GM12878 (cell line): Measurements from ENCODE around the gene KLHL3. TPM values are rescaled to one million over a fixed set of nuclear protein-coding genes. Genes with fewer than 3 reads are reported as not detected.

Source experiments
- ATAC-seq: fragments of 200-7000 bp; cut with Tn5 transposase; 3 replicates; pipeline ENCODE4 v1.9.1; 2020; ENCODE audit warnings: mild to moderate bottlenecking, moderate library complexity
- BruUV-seq: library from RNA; stranded (reverse); fragments of 400-500 nt; replicated peaks from 2 replicates; lab custom pipeline; 2021; lab: Mats Ljungman, UMichigan
- CTCF ChIA-PET: fragments of 300-600 bp; sonication (Branson Sonifier 250); formaldehyde crosslinking; extraction: SDS; loops from one replicate; lab custom pipeline; 2021; ENCODE audit warnings: inconsistent platforms; lab: Yijun Ruan, JAX
- POLR2A ChIA-PET: fragments of 350-600 bp; formaldehyde crosslinking; extraction: SDS; loops from one replicate; lab custom pipeline; 2021; ENCODE audit warnings: inconsistent platforms; lab: Charles Lee
- RAD21 ChIA-PET: fragments of 300-600 bp; sonication (Branson Sonifier 250); formaldehyde crosslinking; loops from one replicate; lab custom pipeline; 2023; ENCODE audit warnings: antibody characterized with exemption; ENCODE audit not compliant: unreplicated experiment; lab: Charles Lee
- SMC1A ChIA-PET: fragments of 300-600 bp; sonication (Branson Sonifier 250); formaldehyde crosslinking; loops from one replicate; lab custom pipeline; 2023; ENCODE audit not compliant: unreplicated experiment, uncharacterized antibody; lab: Charles Lee
- DNase-seq: peaks from one replicate; pipeline ENCODE4 v3.0.0-alpha.2; 2011; ENCODE audit warnings: low read depth, low spot score
- FAIRE-seq: peaks from 3 replicates; lab custom pipeline; 2011; peaks lifted over from hg19 to GRCh38; lab: Jason Lieb, UNC
- H2AFZ ChIP-seq: 2 replicates; pipeline ENCODE4 v1.6.0; 2011; ENCODE audit warnings: low read depth, low read length, control low read depth; ENCODE audit not compliant: control insufficient read depth
- H3K27ac ChIP-seq: 2 replicates; pipeline ENCODE4 v1.5.1; 2011; ENCODE audit warnings: control low read depth; ENCODE audit not compliant: control insufficient read depth, insufficient read depth
- H3K27me3 ChIP-seq, 2 experiments: replicated peaks in 1 of 2; 2 replicates each; pipeline versions ENCODE4 v1.6.0 to v1.6.1; 2011; ENCODE audit warnings: low read length in 1 of 2; ENCODE audit not compliant: control insufficient read depth in 2 of 2, insufficient read depth in 2 of 2
- H3K36me3 ChIP-seq, 2 experiments: 2 replicates each; pipeline ENCODE4 v1.5.1; 2011; ENCODE audit warnings: low read length in 1 of 2; ENCODE audit not compliant: control insufficient read depth in 2 of 2, insufficient read depth in 2 of 2
- H3K4me1 ChIP-seq: 2 replicates; pipeline ENCODE4 v1.6.1; 2011; ENCODE audit warnings: mild to moderate bottlenecking, low read length, moderate library complexity, mixed read lengths; ENCODE audit not compliant: control insufficient read depth, insufficient read depth
- H3K4me2 ChIP-seq: 2 replicates; pipeline ENCODE4 v1.6.0; 2011; ENCODE audit warnings: control low read depth; ENCODE audit not compliant: control insufficient read depth, insufficient read depth
- H3K4me3 ChIP-seq: fragments of 200-600 bp; sonication (generic); 2 replicates; pipeline ENCODE4 v1.5.1; 2016
- H3K79me2 ChIP-seq: 2 replicates; pipeline ENCODE4 v1.6.0; 2011; ENCODE audit warnings: low read length; ENCODE audit not compliant: control insufficient read depth, insufficient read depth
- H3K9ac ChIP-seq: 2 replicates; pipeline ENCODE4 v1.8.0; 2011; ENCODE audit warnings: low read length, control low read depth, mixed read lengths; ENCODE audit not compliant: control insufficient read depth, insufficient read depth
- H3K9me3 ChIP-seq: replicated peaks from 3 replicates; pipeline ENCODE4 v1.5.1; 2011; ENCODE audit warnings: mild to moderate bottlenecking, low read length; ENCODE audit not compliant: control insufficient read depth, insufficient read depth
- H4K20me1 ChIP-seq: 2 replicates; pipeline ENCODE4 v1.6.0; 2011; ENCODE audit not compliant: control insufficient read depth, insufficient read depth
- ATF7 ChIP-seq: fragments of 450-650 bp; IDR thresholded peaks from 2 replicates; pipeline ENCODE4 v1.6.1; 2016; ENCODE audit warnings: low read depth, mild to moderate bottlenecking
- BRCA1 ChIP-seq: IDR thresholded peaks from 2 replicates; pipeline ENCODE4 v1.6.1; 2011; ENCODE audit warnings: low read depth, low read length, improper control_type of control experiment
- CHD1 ChIP-seq: IDR thresholded peaks from 2 replicates; pipeline ENCODE4 v1.6.1; 2012; ENCODE audit warnings: low read depth, low read length, improper control_type of control experiment
- CREB1 ChIP-seq: IDR thresholded peaks from 2 replicates; pipeline ENCODE4 v1.6.1; 2012; ENCODE audit warnings: low read depth, mild to moderate bottlenecking, inconsistent platforms
- CREM ChIP-seq: IDR thresholded peaks from 2 replicates; pipeline ENCODE4 v1.6.1; 2014; ENCODE audit warnings: antibody characterized with exemption, low read depth
- FOXK2 ChIP-seq: fragments of 450-650 bp; IDR thresholded peaks from 2 replicates; pipeline ENCODE4 v1.6.1; 2017; ENCODE audit warnings: mild to moderate bottlenecking, moderate library complexity
- HDAC2 ChIP-seq: fragments of 200-600 bp; sonication (generic); IDR thresholded peaks from 2 replicates; pipeline ENCODE4 v1.6.1; 2017
- JUND ChIP-seq: IDR thresholded peaks from 2 replicates; pipeline ENCODE4 v1.6.1; 2012; ENCODE audit warnings: low read depth, mild to moderate bottlenecking, low read length, improper control_type of control experiment, moderate library complexity
- NFIC ChIP-seq: IDR thresholded peaks from 2 replicates; pipeline ENCODE4 v1.6.1; 2012; ENCODE audit warnings: low read depth, mild to moderate bottlenecking, inconsistent platforms, low read length, moderate library complexity
- NR2C1 ChIP-seq: fragments of 450-650 bp; IDR thresholded peaks from 2 replicates; pipeline ENCODE4 v1.6.1; 2017; ENCODE audit warnings: antibody characterized with exemption, mild to moderate bottlenecking, moderate library complexity
- POLR2AphosphoS5 ChIP-seq: IDR thresholded peaks from 2 replicates; pipeline ENCODE4 v1.6.1; 2011; ENCODE audit warnings: mild to moderate bottlenecking, low read length, inconsistent platforms
- RAD21 ChIP-seq: IDR thresholded peaks from 2 replicates; pipeline ENCODE4 v1.6.1; 2011; ENCODE audit warnings: mild to moderate bottlenecking, low read depth, low read length, moderate library complexity; ENCODE audit not compliant: insufficient read depth
- SP1 ChIP-seq: IDR thresholded peaks from one replicate; pipeline ENCODE4 v1.6.1; 2011; ENCODE audit warnings: low read depth, low read length
- STAT3 ChIP-seq: IDR thresholded peaks from 2 replicates; pipeline ENCODE4 v1.6.1; 2011; ENCODE audit warnings: low read depth, low read length, improper control_type of control experiment
- ZNF622 ChIP-seq: fragments of 450-650 bp; IDR thresholded peaks from 2 replicates; pipeline ENCODE4 v1.6.1; 2017; ENCODE audit warnings: mild to moderate bottlenecking, inconsistent platforms
- WGBS: methylation state at CpG from one replicate; pipeline ENCODE4 v1.1.6; 2016; ENCODE audit warnings: low lambda C conversion rate; ENCODE audit not compliant: insufficient replicate concordance, insufficient coverage; ENCODE audit errors: missing lambda C conversion rate; 5-methylcytosine and 5-hydroxymethylcytosine counted together
- in situ Hi-C: fragments of 300-500 bp; cut with MboI; formaldehyde crosslinking; loops from 9 replicates; pipeline ENCODE4 v1.14.3; 2018; ENCODE audit warnings: mixed read lengths
- intact Hi-C: fragments of 100-400 bp; cut with micrococcal nuclease; formaldehyde crosslinking; loops from one replicate; pipeline ENCODE4 v1.14.2; 2022; ENCODE audit not compliant: unreplicated experiment
- polyA plus RNA-seq, 11 experiments: library from polyadenylated mRNA; depleted of rRNA in 4 of 11; unstranded in 6 of 11; stranded (reverse) in 5 of 11; fragments of >200 nt; fragmentation: Nextera tagmentation in 4 of 11; fragmentation: Illumina TruSeq in 1 of 11; extraction: Ambion mirVana in 4 of 11; extraction: Trizol in 1 of 11; gene quantifications; 1 replicate in 1 of 11; 2 replicates in 10 of 11; pipeline versions ENCODE4 v1.2.1 to v1.2.3, GENCODE V29; 2011 to 2016; ENCODE audit warnings: inconsistent platforms in 2 of 11, missing spikeins in 2 of 11, low read depth in 1 of 11
- total RNA-seq, 4 experiments: library from RNA; depleted of rRNA in 3 of 4; stranded (reverse); fragments of >200 nt in 3 of 4; fragmentation: Illumina TruSeq in 1 of 4; extraction: Trizol in 1 of 4; gene quantifications; 2 replicates each; pipeline versions ENCODE4 v1.2.1 to v1.2.3, GENCODE V29; 2013 to 2021
- TF ChIP-seq, protein P1 (sequence below): fragments of 450-650 bp; IDR thresholded peaks from 2 replicates; pipeline ENCODE4 v1.6.1; 2016; ENCODE audit warnings: mild to moderate bottlenecking
- TF ChIP-seq, protein P2 (sequence below): fragments of 450-650 bp; formaldehyde crosslinking; IDR thresholded peaks from 2 replicates; pipeline ENCODE4 v1.5.0; 2022; ENCODE audit warnings: mild to moderate bottlenecking, missing genetic modification characterization
- TF ChIP-seq, protein P3 (sequence below): fragments of 450-650 bp; IDR thresholded peaks from 2 replicates; pipeline ENCODE4 v1.6.1; 2017; ENCODE audit warnings: mild to moderate bottlenecking, moderate library complexity

KLHL3 gene
- total and polyA plus RNA-seq, 10 of the 15 experiments (the other 5 are each of a cell fraction or from before 2014, with no cell fraction given): 1.7 to 11.7 (median 5.6) TPM

DNA sequence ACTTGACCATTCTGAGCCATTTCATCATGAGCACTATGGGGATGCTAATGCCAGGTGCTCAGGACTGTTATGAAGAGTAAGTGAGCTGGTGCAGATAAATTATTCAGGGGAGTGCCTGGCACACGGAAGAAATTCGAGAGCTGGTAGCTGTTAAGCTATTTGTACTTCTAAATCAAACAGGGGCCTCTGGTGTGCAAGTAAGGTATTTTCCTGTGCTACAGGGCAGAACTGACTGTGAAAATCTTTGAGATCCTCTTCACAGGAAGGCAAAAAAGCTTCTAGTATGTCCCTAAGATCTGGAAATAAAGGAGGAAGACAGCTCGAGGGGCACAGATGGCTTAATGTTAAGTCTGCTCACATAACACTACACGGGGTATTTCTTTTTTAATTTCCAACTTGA, 130.5 kb downstream of the KLHL3 start:
- 15% methylated on average over 4 of the region's 4 CpGs for WGBS
- no TSS peak for BruUV-seq
- Histone ChIP-seq H3K36me3 (no peaks in the 10 kb centered on the region), H3K9ac (no peak overlapping the region), H3K27me3 (peaks cover 1 to 10% of the 10 kb centered on the region in 2 experiments; a peak in 3 of 4 replicates), H3K4me1 (no peaks in the 10 kb centered on the region), H3K4me3 (no peak overlapping the region), H2AFZ (no peak overlapping the region), H4K20me1 (no peaks in the 10 kb centered on the region), H3K4me2 (no peak overlapping the region), H3K79me2 (no peaks in the 10 kb centered on the region), H3K27ac (no peak overlapping the region), H3K9me3 (no peaks in the 10 kb centered on the region)
- ATAC-seq (no peak; the same call in 2 of the 3 replicates), DNase-seq (no peak), FAIRE-seq (no peak)
- CTCF ChIA-PET: interaction anchor here (1.0 kb wide), 1 partner anchor 287 kb away, joined by 3 read pairs; no protein-coding TSS in a partner anchor
- intact Hi-C loops: no loop called here
- in situ Hi-C loops: no loop called here
- RAD21 ChIA-PET: no interaction called here
- TF ChIP-seq CREM: no peak
- TF ChIP-seq, protein P1, sequence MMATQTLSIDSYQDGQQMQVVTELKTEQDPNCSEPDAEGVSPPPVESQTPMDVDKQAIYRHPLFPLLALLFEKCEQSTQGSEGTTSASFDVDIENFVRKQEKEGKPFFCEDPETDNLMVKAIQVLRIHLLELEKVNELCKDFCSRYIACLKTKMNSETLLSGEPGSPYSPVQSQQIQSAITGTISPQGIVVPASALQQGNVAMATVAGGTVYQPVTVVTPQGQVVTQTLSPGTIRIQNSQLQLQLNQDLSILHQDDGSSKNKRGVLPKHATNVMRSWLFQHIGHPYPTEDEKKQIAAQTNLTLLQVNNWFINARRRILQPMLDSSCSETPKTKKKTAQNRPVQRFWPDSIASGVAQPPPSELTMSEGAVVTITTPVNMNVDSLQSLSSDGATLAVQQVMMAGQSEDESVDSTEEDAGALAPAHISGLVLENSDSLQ: no peak
- TF ChIP-seq SP1: no peak
- TF ChIP-seq STAT3: no peak
- no peak for TF ChIP-seq ATF7
- TF ChIP-seq POLR2AphosphoS5: no peak
- no peak for TF ChIP-seq NR2C1
- no peak for TF ChIP-seq NFIC
- no peak for TF ChIP-seq RAD21
- no peak for TF ChIP-seq HDAC2
- TF ChIP-seq JUND: no peak
- no peak for TF ChIP-seq ZNF622
- TF ChIP-seq CHD1: no peak
- TF ChIP-seq, protein P2, sequence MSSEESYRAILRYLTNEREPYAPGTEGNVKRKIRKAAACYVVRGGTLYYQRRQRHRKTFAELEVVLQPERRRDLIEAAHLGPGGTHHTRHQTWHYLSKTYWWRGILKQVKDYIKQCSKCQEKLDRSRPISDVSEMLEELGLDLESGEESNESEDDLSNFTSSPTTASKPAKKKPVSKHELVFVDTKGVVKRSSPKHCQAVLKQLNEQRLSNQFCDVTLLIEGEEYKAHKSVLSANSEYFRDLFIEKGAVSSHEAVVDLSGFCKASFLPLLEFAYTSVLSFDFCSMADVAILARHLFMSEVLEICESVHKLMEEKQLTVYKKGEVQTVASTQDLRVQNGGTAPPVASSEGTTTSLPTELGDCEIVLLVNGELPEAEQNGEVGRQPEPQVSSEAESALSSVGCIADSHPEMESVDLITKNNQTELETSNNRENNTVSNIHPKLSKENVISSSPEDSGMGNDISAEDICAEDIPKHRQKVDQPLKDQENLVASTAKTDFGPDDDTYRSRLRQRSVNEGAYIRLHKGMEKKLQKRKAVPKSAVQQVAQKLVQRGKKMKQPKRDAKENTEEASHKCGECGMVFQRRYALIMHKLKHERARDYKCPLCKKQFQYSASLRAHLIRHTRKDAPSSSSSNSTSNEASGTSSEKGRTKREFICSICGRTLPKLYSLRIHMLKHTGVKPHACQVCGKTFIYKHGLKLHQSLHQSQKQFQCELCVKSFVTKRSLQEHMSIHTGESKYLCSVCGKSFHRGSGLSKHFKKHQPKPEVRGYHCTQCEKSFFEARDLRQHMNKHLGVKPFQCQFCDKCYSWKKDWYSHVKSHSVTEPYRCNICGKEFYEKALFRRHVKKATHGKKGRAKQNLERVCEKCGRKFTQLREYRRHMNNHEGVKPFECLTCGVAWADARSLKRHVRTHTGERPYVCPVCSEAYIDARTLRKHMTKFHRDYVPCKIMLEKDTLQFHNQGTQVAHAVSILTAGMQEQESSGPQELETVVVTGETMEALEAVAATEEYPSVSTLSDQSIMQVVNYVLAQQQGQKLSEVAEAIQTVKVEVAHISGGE (CRISPR knock-in tag): no peak
- no peak for TF ChIP-seq BRCA1
- no peak for TF ChIP-seq FOXK2
- no peak for TF ChIP-seq CREB1
- TF ChIP-seq, protein P3, sequence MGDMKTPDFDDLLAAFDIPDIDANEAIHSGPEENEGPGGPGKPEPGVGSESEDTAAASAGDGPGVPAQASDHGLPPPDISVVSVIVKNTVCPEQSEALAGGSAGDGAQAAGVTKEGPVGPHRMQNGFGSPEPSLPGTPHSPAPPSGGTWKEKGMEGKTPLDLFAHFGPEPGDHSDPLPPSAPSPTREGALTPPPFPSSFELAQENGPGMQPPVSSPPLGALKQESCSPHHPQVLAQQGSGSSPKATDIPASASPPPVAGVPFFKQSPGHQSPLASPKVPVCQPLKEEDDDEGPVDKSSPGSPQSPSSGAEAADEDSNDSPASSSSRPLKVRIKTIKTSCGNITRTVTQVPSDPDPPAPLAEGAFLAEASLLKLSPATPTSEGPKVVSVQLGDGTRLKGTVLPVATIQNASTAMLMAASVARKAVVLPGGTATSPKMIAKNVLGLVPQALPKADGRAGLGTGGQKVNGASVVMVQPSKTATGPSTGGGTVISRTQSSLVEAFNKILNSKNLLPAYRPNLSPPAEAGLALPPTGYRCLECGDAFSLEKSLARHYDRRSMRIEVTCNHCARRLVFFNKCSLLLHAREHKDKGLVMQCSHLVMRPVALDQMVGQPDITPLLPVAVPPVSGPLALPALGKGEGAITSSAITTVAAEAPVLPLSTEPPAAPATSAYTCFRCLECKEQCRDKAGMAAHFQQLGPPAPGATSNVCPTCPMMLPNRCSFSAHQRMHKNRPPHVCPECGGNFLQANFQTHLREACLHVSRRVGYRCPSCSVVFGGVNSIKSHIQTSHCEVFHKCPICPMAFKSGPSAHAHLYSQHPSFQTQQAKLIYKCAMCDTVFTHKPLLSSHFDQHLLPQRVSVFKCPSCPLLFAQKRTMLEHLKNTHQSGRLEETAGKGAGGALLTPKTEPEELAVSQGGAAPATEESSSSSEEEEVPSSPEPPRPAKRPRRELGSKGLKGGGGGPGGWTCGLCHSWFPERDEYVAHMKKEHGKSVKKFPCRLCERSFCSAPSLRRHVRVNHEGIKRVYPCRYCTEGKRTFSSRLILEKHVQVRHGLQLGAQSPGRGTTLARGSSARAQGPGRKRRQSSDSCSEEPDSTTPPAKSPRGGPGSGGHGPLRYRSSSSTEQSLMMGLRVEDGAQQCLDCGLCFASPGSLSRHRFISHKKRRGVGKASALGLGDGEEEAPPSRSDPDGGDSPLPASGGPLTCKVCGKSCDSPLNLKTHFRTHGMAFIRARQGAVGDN: no peak
- SMC1A ChIA-PET: no interaction called here
- POLR2A ChIA-PET: no interaction called here
